ENCODE results near the gene RAMACL. TPM values are rescaled to one million over a fixed set of nuclear protein-coding genes. Genes with fewer than 3 reads are reported as not detected.

RAMACL gene
- total RNA-seq, 1 experiment from 2014 or later, result 0.15 TPM

DNA sequence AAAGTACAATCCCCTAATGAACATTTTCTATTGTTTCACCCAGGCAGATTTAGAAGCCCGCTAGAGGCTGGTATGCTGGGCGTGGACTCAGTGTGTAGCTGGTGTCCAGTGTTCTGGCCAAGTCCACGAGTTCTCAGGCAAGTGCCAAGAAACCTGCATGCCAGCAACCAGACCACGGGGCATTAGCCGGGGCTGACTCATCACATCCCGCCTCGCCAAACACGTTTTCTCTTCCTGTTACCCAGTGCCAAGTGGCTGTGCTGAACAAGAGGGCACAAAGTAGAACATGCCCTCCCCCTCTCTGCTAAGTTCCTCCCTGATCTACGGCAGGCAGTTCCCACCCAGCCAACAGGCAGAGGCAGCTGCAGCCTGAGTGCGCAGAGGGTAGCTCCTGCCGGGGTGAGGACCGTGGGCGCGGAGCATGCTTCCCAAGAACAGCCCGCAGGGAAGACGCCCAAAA is 29.6 kb downstream of the RAMACL start:
- peak overlapping the region; percentile 59 for H3K9ac ChIP-seq (ENCODE audit: low read length)
- H3K27me3 ChIP-seq (ENCODE audit: insufficient read depth, low read length), result no peaks in the 10 kb centered on the region
- peak overlapping the region; percentile 21 to 52 for H3K4me3 ChIP-seq (replicated peaks in 1 of 2; ENCODE audit: low read depth in 1 of 2, low read length in 2 of 2)
- no TSS peak for BruUV-seq (replicated peaks)
- ChIA-PET RAD21 (ENCODE audit: low non-redundant PET in 1 of 2, low total read pairs in 2 of 2, uncharacterized antibody in 2 of 2, unreplicated experiment in 2 of 2) (no interaction called here), POLR2A (no interaction called here), CTCF (no interaction called here)
- H3K9me2 ChIP-seq (ENCODE audit: insufficient read depth), result no peaks in the 10 kb centered on the region
- peak overlapping the region; percentile 85 for H2AFZ ChIP-seq (ENCODE audit: low read depth, low read length, poor library complexity, severe bottlenecking)
- H3K4me2 ChIP-seq (ENCODE audit: low read length), result peak overlapping the region; percentile 87
- H3K9me3 ChIP-seq (ENCODE audit: control insufficient read depth in 1 of 2, insufficient read depth in 1 of 2, low read depth in 1 of 2, low read length in 2 of 2), result no peaks in the 10 kb centered on the region
- intact Hi-C loops (cut with micrococcal nuclease), result loop anchor here (10.0 kb wide), 1 partner anchor 138 kb away; no protein-coding TSS in a partner anchor
- TF ChIP-seq ZNF274 (IDR thresholded peaks at IDR 0.05; ENCODE audit: low read depth, low read length) (no peak), RAD21 (IDR thresholded peaks at IDR 0.05; ENCODE audit: low read depth) (peak; percentile 56), SIN3A (IDR thresholded peaks at IDR 0.05; ENCODE audit: low read depth) (0 out of 2 replicates have a peak, but pooled peaks have one; percentile 50), POLR2AphosphoS5 (IDR thresholded peaks at IDR 0.05; ENCODE audit: low read depth, low read length) (peak; percentile 77), YY1 (IDR thresholded peaks at IDR 0.05; ENCODE audit: extremely low read depth, insufficient replicate concordance, low read depth, low read length) (peak; percentile 55), ZBTB33 (IDR thresholded peaks at IDR 0.05; ENCODE audit: extremely low read depth, insufficient replicate concordance, low read length) (no peak), MAX (IDR thresholded peaks at IDR 0.05) (peak; percentile 99), TCF7L2 (IDR thresholded peaks at IDR 0.05; ENCODE audit: borderline replicate concordance, extremely low read depth, insufficient read depth, insufficient read length) (no peak), FOSL1 (IDR thresholded peaks at IDR 0.05; ENCODE audit: low read depth) (peak; percentile 91), POLR2A (IDR thresholded peaks at IDR 0.05; ENCODE audit: borderline replicate concordance, extremely low read depth, insufficient read depth, insufficient read length) (no peak), CBX3 (IDR thresholded peaks at IDR 0.05; ENCODE audit: low read depth) (peak; percentile 100), JUND (IDR thresholded peaks at IDR 0.05) (peak; percentile 95), SP1 (IDR thresholded peaks at IDR 0.05; ENCODE audit: low read depth) (peak; percentile 95), ELF1 (IDR thresholded peaks at IDR 0.05; ENCODE audit: borderline replicate concordance, low read depth) (no peak; the same call in 1 of the 2 replicates), EZH2phosphoT487 (IDR thresholded peaks at IDR 0.05; ENCODE audit: borderline replicate concordance) (no peak)
- TF ChIP-seq, protein P1, sequence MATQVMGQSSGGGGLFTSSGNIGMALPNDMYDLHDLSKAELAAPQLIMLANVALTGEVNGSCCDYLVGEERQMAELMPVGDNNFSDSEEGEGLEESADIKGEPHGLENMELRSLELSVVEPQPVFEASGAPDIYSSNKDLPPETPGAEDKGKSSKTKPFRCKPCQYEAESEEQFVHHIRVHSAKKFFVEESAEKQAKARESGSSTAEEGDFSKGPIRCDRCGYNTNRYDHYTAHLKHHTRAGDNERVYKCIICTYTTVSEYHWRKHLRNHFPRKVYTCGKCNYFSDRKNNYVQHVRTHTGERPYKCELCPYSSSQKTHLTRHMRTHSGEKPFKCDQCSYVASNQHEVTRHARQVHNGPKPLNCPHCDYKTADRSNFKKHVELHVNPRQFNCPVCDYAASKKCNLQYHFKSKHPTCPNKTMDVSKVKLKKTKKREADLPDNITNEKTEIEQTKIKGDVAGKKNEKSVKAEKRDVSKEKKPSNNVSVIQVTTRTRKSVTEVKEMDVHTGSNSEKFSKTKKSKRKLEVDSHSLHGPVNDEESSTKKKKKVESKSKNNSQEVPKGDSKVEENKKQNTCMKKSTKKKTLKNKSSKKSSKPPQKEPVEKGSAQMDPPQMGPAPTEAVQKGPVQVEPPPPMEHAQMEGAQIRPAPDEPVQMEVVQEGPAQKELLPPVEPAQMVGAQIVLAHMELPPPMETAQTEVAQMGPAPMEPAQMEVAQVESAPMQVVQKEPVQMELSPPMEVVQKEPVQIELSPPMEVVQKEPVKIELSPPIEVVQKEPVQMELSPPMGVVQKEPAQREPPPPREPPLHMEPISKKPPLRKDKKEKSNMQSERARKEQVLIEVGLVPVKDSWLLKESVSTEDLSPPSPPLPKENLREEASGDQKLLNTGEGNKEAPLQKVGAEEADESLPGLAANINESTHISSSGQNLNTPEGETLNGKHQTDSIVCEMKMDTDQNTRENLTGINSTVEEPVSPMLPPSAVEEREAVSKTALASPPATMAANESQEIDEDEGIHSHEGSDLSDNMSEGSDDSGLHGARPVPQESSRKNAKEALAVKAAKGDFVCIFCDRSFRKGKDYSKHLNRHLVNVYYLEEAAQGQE (IDR thresholded peaks at IDR 0.05; ENCODE audit: low read depth), result no peak
- H3K4me1 ChIP-seq (ENCODE audit: control insufficient read depth in 1 of 2, insufficient read depth in 2 of 2, low read length in 2 of 2), result peaks cover 20 to 32% of the 10 kb centered on the region in 2 experiments
- ATAC-seq (peak; percentile 92), DNase-seq (ENCODE audit: low read depth, low spot score) (peak; percentile 86)
- no peaks in the 10 kb centered on the region for H3K79me2 ChIP-seq (ENCODE audit: insufficient read depth, low read length)
- H3K27ac ChIP-seq (ENCODE audit: low read depth, low read length), result peak overlapping the region; percentile 46
- H3K36me3 ChIP-seq (ENCODE audit: control insufficient read depth in 1 of 2, insufficient read depth in 2 of 2, low read length in 2 of 2), result no peaks in the 10 kb centered on the region
- no peaks in the 10 kb centered on the region for H4K20me1 ChIP-seq (ENCODE audit: insufficient read depth)

Data from HCT116 (cell line).